Ovary (tissue), 9 donors: ENCODE measurements around the gene SPINK1. TPM values are rescaled to one million over a fixed set of nuclear protein-coding genes. Genes with fewer than 3 reads are reported as not detected.
"Not testable (repeated sequence)": the region's sequence is repeated elsewhere in the genome, so short reads cannot be mapped to it uniquely, and the experiment has no call there.

ENCODE experiments used
- DNase-seq, 5 donors: peaks; one replicate each; pipeline ENCODE4 v3.0.0-alpha.2; 2019 to 2020
- H3K27ac ChIP-seq, 2 donors: fragments of 200-600 bp; one replicate each; pipeline versions ENCODE4 v1.5.1 to v1.8.0; 2019 to 2022
- H3K27me3 ChIP-seq: fragments of 200-600 bp; one replicate; pipeline ENCODE4 v1.8.0; 2022
- H3K36me3 ChIP-seq: fragments of 200-600 bp; sonication (generic); one replicate; pipeline ENCODE4 v1.5.1; 2019
- H3K4me1 ChIP-seq: one replicate; pipeline ENCODE4 v1.8.1; 2013; ENCODE audit warnings: mild to moderate bottlenecking, moderate library complexity; ENCODE audit not compliant: insufficient read depth
- H3K4me3 ChIP-seq: fragments of 200-600 bp; sonication (generic); one replicate; pipeline ENCODE4 v1.5.1; 2017
- H3K9me3 ChIP-seq, 2 donors: fragments of 200-600 bp in 1 of 2; sonication (generic) in 1 of 2; one replicate each; pipeline versions ENCODE4 v1.5.1 to v1.8.1; 2013 to 2019; ENCODE audit warnings: mild to moderate bottlenecking in 1 of 2, moderate library complexity in 1 of 2
- EP300 ChIP-seq: sonication (generic); formaldehyde crosslinking; IDR thresholded peaks from one replicate; pipeline ENCODE4 v1.6.1; 2017; ENCODE audit warnings: antibody characterized with exemption
- POLR2A ChIP-seq: fragments of 450-650 bp; IDR thresholded peaks from one replicate; pipeline ENCODE4 v1.6.1; 2017; ENCODE audit warnings: antibody characterized with exemption, mild to moderate bottlenecking, moderate library complexity
- WGBS, 3 donors: extraction: QIAGEN DNeasy Blood & Tissue Kit in 1 of 3; methylation state at CpG; one replicate each; pipeline versions ENCODE4 v1.1.5 to v1.1.7; 2013 to 2017; 5-methylcytosine and 5-hydroxymethylcytosine counted together
- intact Hi-C, 4 donors: fragments of 100-400 bp; cut with DNase I; formaldehyde crosslinking; loops; one replicate each; pipeline versions ENCODE4 v1.11.0 to v1.15.1; 2022 to 2023
- polyA plus RNA-seq, 2 donors: library from polyadenylated mRNA; stranded (reverse); fragments of 200-250 nt in 1 of 2; fragments of 350-450 nt in 1 of 2; fragmentation: Illumina TruSeq in 1 of 2; extraction: RNeasy Lipid Tissue Mini Kit (QIAGEN cat#74804) in 1 of 2; gene quantifications; one replicate each; pipeline ENCODE4 v1.2.3, GENCODE V29; 2013 to 2014
- total RNA-seq, 7 donors: library from RNA; depleted of rRNA in 2 of 7; stranded (reverse); fragments of >200 nt in 2 of 7; fragmentation: NEBNext Ultra II Directional in 3 of 7; extraction: Animal tissue kit (Norgen Biotek cat#: 25700) in 3 of 7; gene quantifications; one replicate each; pipeline versions ENCODE4 v1.1.0 to v1.2.4, GENCODE V29; 2016 to 2023
- TF ChIP-seq, protein P1 (sequence below), 3 donors: fragments of 450-650 bp in 2 of 3; fragments of 200-600 bp in 1 of 3; IDR thresholded peaks; one replicate each; pipeline versions ENCODE4 v1.5.1 to v1.8.0; 2016 to 2022; ENCODE audit warnings: antibody characterized with exemption in 3 of 3, mild to moderate bottlenecking in 1 of 3
- donor health status: DM: no; HTN: no; CAD: no; lungs with moderate emphysema.
- donor health status: DM: no; HTN: no; CAD: no.
- donor health status: Bipolar disorder and iron deficiency.
- donor health status: DM: yes; HTN: yes; CAD: no.
- donor health status: DM: no; HTN: no; CAD: no.
- donor health status: DM: yes; HTN: yes; CAD: no.

Gene SPINK1
- total and polyA plus RNA-seq, 9 donors: 13.1 to 24.2 TPM; not detected in 7

DNA sequence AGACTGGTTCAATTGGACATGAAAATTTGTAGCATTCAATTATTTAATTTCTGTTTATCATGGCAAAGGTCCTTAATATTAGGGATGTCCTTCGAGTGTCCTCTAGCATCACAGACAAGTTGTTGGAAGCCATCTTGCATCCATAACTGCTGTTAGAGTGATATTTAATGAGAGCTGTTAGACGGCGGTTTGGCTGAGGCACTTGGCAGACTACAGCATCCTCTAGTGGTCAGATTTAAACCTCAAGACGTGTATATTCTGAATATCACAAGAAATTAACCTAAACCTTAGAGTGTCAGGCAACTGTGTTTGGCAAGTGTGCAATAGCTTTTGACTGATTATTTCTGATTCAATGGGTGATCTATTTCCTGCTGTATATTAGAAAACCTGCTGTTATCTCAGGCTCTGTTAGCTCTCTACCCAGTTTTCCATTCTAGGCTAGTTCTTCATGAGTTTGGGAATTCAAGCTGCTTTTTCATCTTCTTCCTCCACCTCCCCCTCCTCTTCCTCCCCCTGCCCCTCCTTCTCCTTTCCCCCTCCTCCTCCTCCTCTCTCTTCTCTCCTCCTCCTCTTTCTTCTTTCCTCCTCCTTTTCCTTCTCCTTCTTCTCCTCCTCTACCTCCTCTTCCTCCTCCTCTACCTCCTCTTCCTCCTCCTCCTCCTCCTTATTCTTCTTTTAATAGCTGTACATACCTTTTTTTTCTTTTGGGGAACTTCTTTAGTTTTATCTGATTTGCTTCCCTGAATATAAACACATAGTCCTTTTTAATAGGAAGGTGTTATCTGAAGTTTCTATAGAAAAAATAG is 8.6 kb downstream of the SPINK1 start:
- intact Hi-C loops: loop anchor here in 1 of 4 donors (5.0 kb wide), 1 partner anchor 196 kb away; no protein-coding TSS in a partner anchor
- Histone ChIP-seq H3K9me3 (no peaks in the 10 kb centered on the region), H3K27ac (no peak overlapping the region), H3K4me3 (no peak overlapping the region), H3K36me3 (no peaks in the 10 kb centered on the region), H3K4me1 (no peaks in the 10 kb centered on the region), H3K27me3 (no peaks in the 10 kb centered on the region)
- TF ChIP-seq POLR2A: no peak
- TF ChIP-seq, protein P1, sequence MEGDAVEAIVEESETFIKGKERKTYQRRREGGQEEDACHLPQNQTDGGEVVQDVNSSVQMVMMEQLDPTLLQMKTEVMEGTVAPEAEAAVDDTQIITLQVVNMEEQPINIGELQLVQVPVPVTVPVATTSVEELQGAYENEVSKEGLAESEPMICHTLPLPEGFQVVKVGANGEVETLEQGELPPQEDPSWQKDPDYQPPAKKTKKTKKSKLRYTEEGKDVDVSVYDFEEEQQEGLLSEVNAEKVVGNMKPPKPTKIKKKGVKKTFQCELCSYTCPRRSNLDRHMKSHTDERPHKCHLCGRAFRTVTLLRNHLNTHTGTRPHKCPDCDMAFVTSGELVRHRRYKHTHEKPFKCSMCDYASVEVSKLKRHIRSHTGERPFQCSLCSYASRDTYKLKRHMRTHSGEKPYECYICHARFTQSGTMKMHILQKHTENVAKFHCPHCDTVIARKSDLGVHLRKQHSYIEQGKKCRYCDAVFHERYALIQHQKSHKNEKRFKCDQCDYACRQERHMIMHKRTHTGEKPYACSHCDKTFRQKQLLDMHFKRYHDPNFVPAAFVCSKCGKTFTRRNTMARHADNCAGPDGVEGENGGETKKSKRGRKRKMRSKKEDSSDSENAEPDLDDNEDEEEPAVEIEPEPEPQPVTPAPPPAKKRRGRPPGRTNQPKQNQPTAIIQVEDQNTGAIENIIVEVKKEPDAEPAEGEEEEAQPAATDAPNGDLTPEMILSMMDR (IDR thresholded peaks at IDR 0.05): peak in 2 of 3 donors; percentile 63 to 85
- peak in 4 of 5 donors; percentile 13 to 36 (median 21) for DNase-seq
- 4 to 8% (median 4%) methylated on average over 4 of the region's 4 CpGs for WGBS, 3 donors

GRCh38 chr5:147822222-147822621 is 9.2 kb downstream of the SPINK1 start:
- not testable (repeated sequence) for H3K27me3 ChIP-seq, H3K4me1 ChIP-seq, H3K9me3 ChIP-seq, H3K36me3 ChIP-seq, DNase-seq, H3K27ac ChIP-seq, H3K4me3 ChIP-seq
- WGBS, 3 donors: 92 to 96% (median 93%) methylated on average over 3 of the region's 3 CpGs
- intact Hi-C loops: loop anchor here in 1 of 4 donors (5.0 kb wide), 1 partner anchor 195 kb away; no protein-coding TSS in a partner anchor

GRCh38 chr5:147821766-147822165 is 9.7 kb downstream of the SPINK1 start:
- no peaks in the 10 kb centered on the region for H3K27me3 ChIP-seq
- H3K9me3 ChIP-seq: no peaks in the 10 kb centered on the region
- no peak for DNase-seq
- no peaks in the 10 kb centered on the region for H3K4me1 ChIP-seq
- no peaks in the 10 kb centered on the region for H3K36me3 ChIP-seq
- WGBS, 3 donors: 88 to 90% (median 90%) methylated on average over 5 of the region's 5 CpGs
- intact Hi-C loops: loop anchor here in 1 of 4 donors (5.0 kb wide), 1 partner anchor 194 kb away; no protein-coding TSS in a partner anchor
- H3K4me3 ChIP-seq: no peak overlapping the region
- H3K27ac ChIP-seq: no peak overlapping the region
- TF ChIP-seq EP300: no peak
- TF ChIP-seq, protein P1 (IDR thresholded peaks at IDR 0.05): no peak
- TF ChIP-seq POLR2A: no peak

DNA sequence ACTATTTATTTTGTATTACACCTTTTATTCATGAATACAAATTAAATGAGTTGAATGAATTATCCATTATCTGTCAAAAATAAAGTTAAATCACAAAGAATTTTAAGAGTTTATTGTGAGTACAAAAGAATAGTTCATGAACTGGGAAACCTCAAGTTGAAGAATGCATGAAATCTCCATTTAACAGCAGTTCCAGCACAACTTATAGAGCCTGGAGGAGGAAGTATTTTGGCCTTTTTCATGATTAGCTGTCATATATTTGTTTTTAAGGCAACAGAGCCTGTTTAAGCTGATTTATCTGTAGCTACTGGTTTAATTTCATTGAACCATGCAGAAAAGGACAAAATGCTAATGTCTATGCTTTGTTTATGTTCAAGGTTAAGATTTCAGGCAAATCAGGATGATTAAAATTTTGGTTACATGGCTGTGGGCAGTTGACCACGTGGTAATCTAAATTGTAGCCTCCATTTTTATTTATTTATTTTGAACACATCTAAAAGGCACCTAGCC is 12.2 kb downstream of the SPINK1 start:
- TF ChIP-seq, protein P1 (IDR thresholded peaks at IDR 0.05): no peak
- intact Hi-C loops: no loop called here
- H3K4me3 ChIP-seq: no peak overlapping the region
- no peak for DNase-seq
- H3K36me3 ChIP-seq: no peaks in the 10 kb centered on the region
- 8 to 29% (median 14%) methylated on average over 1 of the region's 1 CpG for WGBS, 3 donors
- no peaks in the 10 kb centered on the region for H3K4me1 ChIP-seq
- no peak overlapping the region for H3K27ac ChIP-seq
- no peaks in the 10 kb centered on the region for H3K27me3 ChIP-seq
- H3K9me3 ChIP-seq: no peaks in the 10 kb centered on the region

DNA sequence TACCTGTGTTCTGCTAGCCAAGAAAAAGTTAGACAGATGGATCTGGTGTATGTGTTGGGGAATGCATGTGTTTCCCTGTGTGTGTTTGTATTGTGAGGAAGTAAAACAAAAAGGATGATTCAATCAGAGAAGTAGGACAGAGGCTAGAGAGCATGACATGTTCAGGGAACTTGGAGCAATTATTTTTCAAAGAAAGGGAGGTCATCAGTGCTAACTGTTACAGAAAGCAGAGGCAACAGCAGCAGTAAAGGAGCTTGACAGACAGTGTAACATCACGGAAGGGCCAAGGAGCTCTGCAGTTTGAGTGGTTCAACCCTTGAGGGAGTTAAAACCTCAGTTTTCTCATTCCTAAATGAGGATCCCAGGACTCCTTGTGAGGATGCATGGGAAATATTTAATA is 13.2 kb downstream of the SPINK1 start:
- Histone ChIP-seq H3K4me1 (no peaks in the 10 kb centered on the region), H3K4me3 (no peak overlapping the region), H3K27me3 (no peaks in the 10 kb centered on the region), H3K9me3 (no peaks in the 10 kb centered on the region), H3K36me3 (no peaks in the 10 kb centered on the region), H3K27ac (no peak overlapping the region)
- no peak for DNase-seq
- no peak for TF ChIP-seq EP300
- TF ChIP-seq, protein P1 (IDR thresholded peaks at IDR 0.05): no peak
- no peak for TF ChIP-seq POLR2A
- intact Hi-C loops: no loop called here
- 52 to 60% (median 57%) methylated on average over 1 of the region's 1 CpG for WGBS, 3 donors
